Liver (tissue), 9 donors: ENCODE results near the gene TPBGL. TPM values are rescaled to one million over a fixed set of nuclear protein-coding genes. Genes with fewer than 3 reads are reported as not detected.

Experiments
- DNase-seq: peaks from one replicate; pipeline ENCODE4 v3.0.0-alpha.2; 2017; ENCODE audit warnings: low spot score
- H3K27ac ChIP-seq, 2 donors: one replicate each; pipeline ENCODE4 v1.7.0; 2013; ENCODE audit warnings: inconsistent platforms in 2 of 2, low read length in 2 of 2, control low read depth in 1 of 2, low read depth in 1 of 2, mild to moderate bottlenecking in 1 of 2
- H3K27me3 ChIP-seq, 4 donors: one replicate each; pipeline versions ENCODE4 v1.6.1 to v1.7.0; 2013; ENCODE audit warnings: low read length in 3 of 4, inconsistent platforms in 1 of 4, mild to moderate bottlenecking in 1 of 4, moderate library complexity in 1 of 4; ENCODE audit not compliant: control insufficient read depth in 4 of 4, insufficient read depth in 4 of 4
- H3K36me3 ChIP-seq, 4 donors: one replicate each; pipeline versions ENCODE4 v1.6.1 to v1.7.0; 2013; ENCODE audit warnings: low read length in 3 of 4, mild to moderate bottlenecking in 3 of 4, low read depth in 1 of 4, moderate library complexity in 1 of 4; ENCODE audit not compliant: control insufficient read depth in 4 of 4, insufficient read depth in 3 of 4
- H3K4me1 ChIP-seq, 4 donors: one replicate each; pipeline versions ENCODE4 v1.6.1 to v1.7.0; 2013; ENCODE audit warnings: low read length in 3 of 4, mild to moderate bottlenecking in 3 of 4, moderate library complexity in 1 of 4; ENCODE audit not compliant: control insufficient read depth in 4 of 4, insufficient read depth in 4 of 4
- H3K4me3 ChIP-seq, 3 donors: one replicate each; pipeline versions ENCODE4 v1.6.1 to v1.7.0; 2013; ENCODE audit warnings: low read length in 3 of 3, control low read depth in 1 of 3, low read depth in 1 of 3, mild to moderate bottlenecking in 1 of 3
- H3K9ac ChIP-seq, 2 donors: one replicate each; pipeline ENCODE4 v1.7.0; 2013; ENCODE audit warnings: low read length in 2 of 2, mild to moderate bottlenecking in 2 of 2, moderate library complexity in 2 of 2, control low read depth in 1 of 2, low read depth in 1 of 2
- H3K9me3 ChIP-seq, 4 donors: one replicate each; pipeline versions ENCODE4 v1.6.1 to v1.7.0; 2013; ENCODE audit warnings: low read length in 3 of 4; ENCODE audit not compliant: control insufficient read depth in 4 of 4
- ATF3 ChIP-seq: IDR thresholded peaks from 2 replicates; pipeline ENCODE4 v1.6.1; 2016; ENCODE audit warnings: antibody characterized with exemption
- CTCF ChIP-seq: fragments of 150-350 bp; IDR thresholded peaks from 2 replicates; pipeline ENCODE4 v1.5.1; 2017; ENCODE audit warnings: improper control_type of control experiment, low read depth, low read length; ENCODE audit not compliant: missing input control
- EGR1 ChIP-seq, 2 donors: IDR thresholded peaks; 2 replicates each; pipeline ENCODE4 v1.6.1; 2016 to 2018; ENCODE audit warnings: antibody characterized with exemption in 2 of 2, low read depth in 2 of 2
- FOXA1 ChIP-seq: IDR thresholded peaks from 2 replicates; pipeline ENCODE4 v1.6.1; 2016; ENCODE audit warnings: antibody characterized with exemption
- FOXA2 ChIP-seq: IDR thresholded peaks from 2 replicates; pipeline ENCODE4 v1.6.1; 2016; ENCODE audit warnings: antibody characterized with exemption
- GABPA ChIP-seq, 2 donors: IDR thresholded peaks in 1 of 2; conservative IDR thresholded peaks in 1 of 2; 2 replicates each; pipeline ENCODE4 v1.6.1; 2016; ENCODE audit warnings: antibody characterized with exemption in 2 of 2, mild to moderate bottlenecking in 1 of 2, moderate library complexity in 1 of 2
- HNF4A ChIP-seq, 2 donors: conservative IDR thresholded peaks; 2 replicates each; pipeline ENCODE4 v1.6.1; 2016; ENCODE audit warnings: antibody characterized with exemption in 2 of 2, mild to moderate bottlenecking in 2 of 2
- HNF4G ChIP-seq: IDR thresholded peaks from 2 replicates; pipeline ENCODE4 v1.6.1; 2016; ENCODE audit warnings: antibody characterized with exemption
- JUND ChIP-seq, 2 donors: IDR thresholded peaks; 2 replicates each; pipeline ENCODE4 v1.6.1; 2016; ENCODE audit warnings: antibody characterized with exemption in 2 of 2
- MAX ChIP-seq: IDR thresholded peaks from 2 replicates; pipeline ENCODE4 v1.6.1; 2016; ENCODE audit warnings: antibody characterized with exemption
- NR2F2 ChIP-seq: IDR thresholded peaks from 2 replicates; pipeline ENCODE4 v1.6.1; 2016; ENCODE audit warnings: antibody characterized with exemption
- RAD21 ChIP-seq, 2 donors: IDR thresholded peaks; 2 replicates each; pipeline ENCODE4 v1.6.1; 2016; ENCODE audit warnings: antibody characterized with exemption in 2 of 2, mild to moderate bottlenecking in 2 of 2
- REST ChIP-seq: IDR thresholded peaks from 2 replicates; pipeline ENCODE4 v1.6.1; 2016; ENCODE audit warnings: antibody characterized with exemption, mild to moderate bottlenecking
- RXRA ChIP-seq, 2 donors: IDR thresholded peaks; 2 replicates each; pipeline ENCODE4 v1.6.1; 2017 to 2018; ENCODE audit warnings: antibody characterized with exemption in 2 of 2, mild to moderate bottlenecking in 1 of 2
- SP1 ChIP-seq: IDR thresholded peaks from 2 replicates; pipeline ENCODE4 v1.6.1; 2018; ENCODE audit warnings: antibody characterized with exemption, mild to moderate bottlenecking
- TAF1 ChIP-seq: conservative IDR thresholded peaks from 2 replicates; pipeline ENCODE4 v1.6.1; 2016; ENCODE audit warnings: antibody characterized with exemption, mild to moderate bottlenecking
- YY1 ChIP-seq: IDR thresholded peaks from 2 replicates; pipeline ENCODE4 v1.6.1; 2016; ENCODE audit warnings: antibody characterized with exemption, mild to moderate bottlenecking
- ZBTB33 ChIP-seq: IDR thresholded peaks from 2 replicates; pipeline ENCODE4 v1.6.1; 2016; ENCODE audit warnings: antibody characterized with exemption
- WGBS: extraction: QIAGEN DNeasy Blood & Tissue Kit; methylation state at CpG from one replicate; pipeline ENCODE4 v1.1.7; 2013; 5-methylcytosine and 5-hydroxymethylcytosine counted together
- polyA plus RNA-seq, 2 donors: library from polyadenylated mRNA; stranded (reverse) in 1 of 2; unstranded in 1 of 2; fragments of 200-250 nt in 1 of 2; fragments of >200 nt in 1 of 2; fragmentation: Nextera tagmentation in 1 of 2; extraction: Ambion mirVana in 1 of 2; gene quantifications; one replicate each; pipeline versions ENCODE4 v1.2.1 to v1.2.3, GENCODE V29; 2013 to 2015
- total RNA-seq, 2 donors: library from RNA; depleted of rRNA; stranded (reverse); fragments of >200 nt; gene quantifications; one replicate each; pipeline ENCODE4 v1.2.3, GENCODE V29; 2014
- donor health status: healthy.
- donor health status: healthy.
- donor health status: healthy.
- donor health status: healthy.
- donor health status: healthy.

Gene TPBGL
- total and polyA plus RNA-seq, 4 donors = 0.05 TPM; not detected in 3

- Histone ChIP-seq H3K4me1 (peaks cover 0 to 5% (median 0%) of the 10 kb centered on the region in 4 donors), H3K27me3 (no peaks in the 10 kb centered on the region), H3K9me3 (no peaks in the 10 kb centered on the region), H3K36me3 (peaks cover 0 to 27% (median 6%) of the 10 kb centered on the region in 4 donors), H3K4me3 (no peak overlapping the region), H3K9ac (no peak overlapping the region), H3K27ac (no peak overlapping the region)
- no peak for DNase-seq
- TF ChIP-seq TAF1 (no peak), RXRA (IDR thresholded peaks at IDR 0.05) (no peak), MAX (no peak), ZBTB33 (no peak), HNF4G (no peak), FOXA1 (no peak), CTCF (no peak), EGR1 (IDR thresholded peaks at IDR 0.05; ENCODE audit: low read depth in 2 of 2) (no peak), ATF3 (no peak), RAD21 (IDR thresholded peaks at IDR 0.05) (no peak), YY1 (no peak), JUND (IDR thresholded peaks at IDR 0.05) (no peak), FOXA2 (no peak), SP1 (no peak), HNF4A (conservative IDR thresholded peaks at IDR 0.05) (no peak)
- WGBS = 87% methylated on average over 5 of the region's 5 CpGs
These were observed 45.3 kb downstream of the TPBGL start for GRCh38 chr11:75285776-75286360.

GRCh38 chr11:75286826-75287465, 46.4 kb downstream of the TPBGL start:
- peaks cover 0 to 18% (median 5%) of the 10 kb centered on the region in 4 donors for H3K36me3 ChIP-seq
- H3K27ac ChIP-seq = no peak overlapping the region
- WGBS = 81% methylated on average over 14 of the region's 14 CpGs
- DNase-seq = no peak
- no peaks in the 10 kb centered on the region for H3K27me3 ChIP-seq
- H3K4me1 ChIP-seq = peaks cover 0 to 5% (median 0%) of the 10 kb centered on the region in 4 donors
- no peak overlapping the region for H3K4me3 ChIP-seq
- H3K9ac ChIP-seq = no peak overlapping the region
- no peaks in the 10 kb centered on the region for H3K9me3 ChIP-seq
- TF ChIP-seq TAF1 (no peak), HNF4G (no peak), SP1 (no peak), REST (no peak), HNF4A (conservative IDR thresholded peaks at IDR 0.05) (no peak), RAD21 (IDR thresholded peaks at IDR 0.05) (no peak), RXRA (IDR thresholded peaks at IDR 0.05) (no peak), ATF3 (no peak), GABPA (IDR thresholded peaks at IDR 0.05 in 1 of 2, conservative IDR thresholded peaks at IDR 0.05 in 1 of 2) (no peak), NR2F2 (no peak), ZBTB33 (no peak), JUND (IDR thresholded peaks at IDR 0.05) (no peak), FOXA1 (no peak), MAX (no peak), EGR1 (IDR thresholded peaks at IDR 0.05; ENCODE audit: low read depth in 2 of 2) (no peak)
